ENCODE data around the gene CREBL2. TPM values are rescaled to one million over a fixed set of nuclear protein-coding genes. Genes with fewer than 3 reads are reported as not detected.

The CREBL2 gene
- total RNA-seq, 2 experiments from 2014 or later: 3.4 to 4.3 TPM

- H3K4me1 ChIP-seq (ENCODE audit: insufficient read depth, low read length, poor library complexity, severe bottlenecking): no peaks in the 10 kb centered on the region
- H4K20me1 ChIP-seq (ENCODE audit: insufficient read depth, low read length): no peaks in the 10 kb centered on the region
- H3K4me2 ChIP-seq (ENCODE audit: low read length): no peak overlapping the region
- no peaks in the 10 kb centered on the region for H3K36me3 ChIP-seq (ENCODE audit: insufficient read depth, low read length)
- no peak overlapping the region for H2AFZ ChIP-seq (ENCODE audit: low read length)
- no peaks in the 10 kb centered on the region for H3K9me3 ChIP-seq (ENCODE audit: low read length)
- no peak for TF ChIP-seq EZH2phosphoT487 (IDR thresholded peaks at IDR 0.05; ENCODE audit: borderline replicate concordance, low read depth, low read length)
- TF ChIP-seq CTCF (conservative IDR thresholded peaks at IDR 0.05; ENCODE audit: low read length): no peak
- ChIA-PET CTCF (ENCODE audit: unreplicated experiment) (no interaction called here), POLR2A (no interaction called here)
- H3K4me3 ChIP-seq (ENCODE audit: low read depth, low read length, poor library complexity, severe bottlenecking): no peak overlapping the region
- H3K27ac ChIP-seq (ENCODE audit: low read depth, low read length, poor library complexity, severe bottlenecking): no peak overlapping the region
- no peaks in the 10 kb centered on the region for H3K9me2 ChIP-seq (ENCODE audit: insufficient read depth, low read length)
- intact Hi-C loops (cut with micrococcal nuclease; ENCODE audit: unreplicated experiment): no loop called here
- no TSS peak for BruUV-seq (replicated peaks)
- no peaks in the 10 kb centered on the region for H3K79me2 ChIP-seq (ENCODE audit: insufficient read depth, low read depth, low read length)
- no peak for DNase-seq (ENCODE audit: low spot score)
Measured at GRCh38 chr12:12668005-12668404, 56.3 kb downstream of the CREBL2 start.

- Histone ChIP-seq H3K9me3 (ENCODE audit: low read length) (no peaks in the 10 kb centered on the region), H3K27ac (ENCODE audit: low read depth, low read length, poor library complexity, severe bottlenecking) (no peak overlapping the region), H3K4me2 (ENCODE audit: low read length) (no peak overlapping the region), H4K20me1 (ENCODE audit: insufficient read depth, low read length) (no peaks in the 10 kb centered on the region), H3K79me2 (ENCODE audit: insufficient read depth, low read depth, low read length) (no peaks in the 10 kb centered on the region), H3K4me1 (ENCODE audit: insufficient read depth, low read length, poor library complexity, severe bottlenecking) (no peaks in the 10 kb centered on the region), H3K9me2 (ENCODE audit: insufficient read depth, low read length) (no peaks in the 10 kb centered on the region), H3K4me3 (ENCODE audit: low read depth, low read length, poor library complexity, severe bottlenecking) (no peak overlapping the region), H3K36me3 (ENCODE audit: insufficient read depth, low read length) (no peaks in the 10 kb centered on the region), H2AFZ (ENCODE audit: low read length) (no peak overlapping the region)
- ChIA-PET POLR2A (no interaction called here), CTCF (ENCODE audit: unreplicated experiment) (no interaction called here)
- intact Hi-C loops (cut with micrococcal nuclease; ENCODE audit: unreplicated experiment): no loop called here
- DNase-seq (ENCODE audit: low spot score): no peak
- BruUV-seq (replicated peaks): no TSS peak
- TF ChIP-seq EZH2phosphoT487 (IDR thresholded peaks at IDR 0.05; ENCODE audit: borderline replicate concordance, low read depth, low read length): no peak
- no peak for TF ChIP-seq CTCF (conservative IDR thresholded peaks at IDR 0.05; ENCODE audit: low read length)
Measured at GRCh38 chr12:12669020-12669419, 57.3 kb downstream of the CREBL2 start.

DNA sequence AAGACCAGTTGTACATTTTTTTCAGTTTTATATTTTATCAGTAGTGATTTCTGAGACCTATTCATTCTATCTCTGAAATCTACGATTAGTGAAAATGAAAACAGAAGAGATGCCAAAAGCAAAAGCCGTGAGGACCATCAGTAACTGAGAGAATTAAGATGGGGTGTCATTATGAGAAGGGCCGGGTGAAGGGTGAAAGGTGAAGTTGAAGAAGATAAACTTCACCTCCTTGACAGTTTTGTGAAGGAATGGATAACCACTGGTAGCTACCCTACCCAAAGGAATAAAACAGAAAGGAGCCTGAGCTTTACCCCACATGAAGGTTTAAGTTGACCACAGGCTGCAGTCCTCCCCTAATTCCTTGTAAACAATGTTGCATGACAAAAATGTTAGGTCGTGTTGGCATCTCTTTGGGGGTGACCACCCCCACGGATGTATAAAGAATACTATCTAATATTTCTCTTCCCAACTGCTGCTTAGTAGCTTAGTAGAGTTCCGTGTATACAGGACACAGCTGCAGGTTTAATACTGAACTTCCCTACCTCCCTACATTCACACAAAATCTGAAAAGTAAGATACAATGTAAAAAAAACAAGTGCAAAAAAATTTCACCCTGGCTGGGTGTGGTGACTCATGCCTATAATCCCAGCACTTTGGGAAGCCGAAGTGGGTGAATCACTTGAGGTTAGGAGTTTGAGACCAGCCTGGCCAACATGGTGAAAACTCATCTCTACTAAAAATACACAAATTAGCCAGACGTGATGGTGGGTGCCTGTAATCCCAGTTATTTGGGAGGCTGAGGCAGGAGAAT, 60.4 kb downstream of the CREBL2 start:
- H2AFZ ChIP-seq (ENCODE audit: low read length): no peak overlapping the region
- no peak for DNase-seq (ENCODE audit: low spot score)
- POLR2A ChIA-PET: interaction anchor here (0.6 to 1.0 kb wide), 2 partner anchors 9 to 67 kb away, joined by 3 to 4 read pairs; no protein-coding TSS in a partner anchor
- H3K36me3 ChIP-seq (ENCODE audit: insufficient read depth, low read length): no peaks in the 10 kb centered on the region
- H3K4me2 ChIP-seq (ENCODE audit: low read length): no peak overlapping the region
- H3K9me3 ChIP-seq (ENCODE audit: low read length): no peaks in the 10 kb centered on the region
- TF ChIP-seq CTCF (conservative IDR thresholded peaks at IDR 0.05; ENCODE audit: low read length) (no peak), EZH2phosphoT487 (IDR thresholded peaks at IDR 0.05; ENCODE audit: borderline replicate concordance, low read depth, low read length) (no peak)
- BruUV-seq (replicated peaks): no TSS peak
- no peak overlapping the region for H3K4me3 ChIP-seq (ENCODE audit: low read depth, low read length, poor library complexity, severe bottlenecking)
- intact Hi-C loops (cut with micrococcal nuclease; ENCODE audit: unreplicated experiment): no loop called here
- H3K9me2 ChIP-seq (ENCODE audit: insufficient read depth, low read length): no peaks in the 10 kb centered on the region
- no peaks in the 10 kb centered on the region for H4K20me1 ChIP-seq (ENCODE audit: insufficient read depth, low read length)
- H3K79me2 ChIP-seq (ENCODE audit: insufficient read depth, low read depth, low read length): no peaks in the 10 kb centered on the region
- CTCF ChIA-PET (ENCODE audit: unreplicated experiment): no interaction called here
- no peak overlapping the region for H3K27ac ChIP-seq (ENCODE audit: low read depth, low read length, poor library complexity, severe bottlenecking)
- no peaks in the 10 kb centered on the region for H3K4me1 ChIP-seq (ENCODE audit: insufficient read depth, low read length, poor library complexity, severe bottlenecking)

All from OCI-LY7 (cell line).